ENCODE results near the gene DNM2.

DNM2 gene

GRCh38 chr19:10815969-10816644 is 98.2 kb downstream of the DNM2 start:
- no peaks in the 10 kb centered on the region for H3K79me2 ChIP-seq (ENCODE audit: low read length)
- H3K4me2 ChIP-seq (ENCODE audit: low read length): no peak overlapping the region
- no peaks in the 10 kb centered on the region for H3K27me3 ChIP-seq (ENCODE audit: low read depth, low read length)
- no peak overlapping the region for H3K4me3 ChIP-seq (ENCODE audit: low read length)
- H3K36me3 ChIP-seq (replicated peaks; ENCODE audit: low read depth, low read length): peaks cover 10% of the 10 kb centered on the region
- no peaks in the 10 kb centered on the region for H4K20me1 ChIP-seq (ENCODE audit: insufficient read depth, low read length)
- H3K9me3 ChIP-seq (ENCODE audit: insufficient read depth, low read length): no peaks in the 10 kb centered on the region
- no peaks in the 10 kb centered on the region for H3K4me1 ChIP-seq (ENCODE audit: low read length)
- H3K27ac ChIP-seq (ENCODE audit: low read length): no peak overlapping the region
- H2AFZ ChIP-seq (ENCODE audit: low read depth, low read length): no peak overlapping the region
- TF ChIP-seq EZH2phosphoT487 (IDR thresholded peaks at IDR 0.05; ENCODE audit: low read depth) (no peak), CTCF (IDR thresholded peaks at IDR 0.05; ENCODE audit: low read depth, low read length) (no peak)
- no peak overlapping the region for H3K9ac ChIP-seq (ENCODE audit: low read length)

GRCh38 chr19:10816691-10817090 is 98.8 kb downstream of the DNM2 start:
- Histone ChIP-seq H3K9ac (ENCODE audit: low read length) (no peak overlapping the region), H3K4me2 (ENCODE audit: low read length) (no peak overlapping the region), H3K79me2 (ENCODE audit: low read length) (no peaks in the 10 kb centered on the region), H3K27ac (ENCODE audit: low read length) (no peak overlapping the region), H3K4me1 (ENCODE audit: low read length) (no peaks in the 10 kb centered on the region), H3K4me3 (ENCODE audit: low read length) (no peak overlapping the region), H2AFZ (ENCODE audit: low read depth, low read length) (no peak overlapping the region), H3K36me3 (replicated peaks; ENCODE audit: low read depth, low read length) (peaks cover 13% of the 10 kb centered on the region), H3K27me3 (ENCODE audit: low read depth, low read length) (no peaks in the 10 kb centered on the region), H4K20me1 (ENCODE audit: insufficient read depth, low read length) (no peaks in the 10 kb centered on the region), H3K9me3 (ENCODE audit: insufficient read depth, low read length) (no peaks in the 10 kb centered on the region)
- TF ChIP-seq EZH2phosphoT487 (IDR thresholded peaks at IDR 0.05; ENCODE audit: low read depth) (no peak), CTCF (IDR thresholded peaks at IDR 0.05; ENCODE audit: low read depth, low read length) (no peak)

- no peaks in the 10 kb centered on the region for H3K27me3 ChIP-seq (ENCODE audit: low read depth, low read length)
- H3K79me2 ChIP-seq (ENCODE audit: low read length): no peaks in the 10 kb centered on the region
- TF ChIP-seq EZH2phosphoT487 (IDR thresholded peaks at IDR 0.05; ENCODE audit: low read depth) (no peak), CTCF (IDR thresholded peaks at IDR 0.05; ENCODE audit: low read depth, low read length) (no peak)
- no peak overlapping the region for H2AFZ ChIP-seq (ENCODE audit: low read depth, low read length)
- no peak overlapping the region for H3K4me2 ChIP-seq (ENCODE audit: low read length)
- H4K20me1 ChIP-seq (ENCODE audit: insufficient read depth, low read length): no peaks in the 10 kb centered on the region
- H3K36me3 ChIP-seq (replicated peaks; ENCODE audit: low read depth, low read length): peaks cover 15% of the 10 kb centered on the region
- no peaks in the 10 kb centered on the region for H3K9me3 ChIP-seq (ENCODE audit: insufficient read depth, low read length)
- no peak overlapping the region for H3K9ac ChIP-seq (ENCODE audit: low read length)
- H3K4me3 ChIP-seq (ENCODE audit: low read length): no peak overlapping the region
- no peaks in the 10 kb centered on the region for H3K4me1 ChIP-seq (ENCODE audit: low read length)
- H3K27ac ChIP-seq (ENCODE audit: low read length): no peak overlapping the region
These were observed 99.6 kb downstream of the DNM2 start for GRCh38 chr19:10817291-10818038.

- Histone ChIP-seq H3K4me2 (ENCODE audit: low read length) (no peak overlapping the region), H3K36me3 (replicated peaks; ENCODE audit: low read depth, low read length) (peaks cover 15% of the 10 kb centered on the region), H3K4me3 (ENCODE audit: low read length) (no peak overlapping the region), H3K27me3 (ENCODE audit: low read depth, low read length) (no peaks in the 10 kb centered on the region), H3K9me3 (ENCODE audit: insufficient read depth, low read length) (no peaks in the 10 kb centered on the region), H3K27ac (ENCODE audit: low read length) (no peak overlapping the region), H3K9ac (ENCODE audit: low read length) (no peak overlapping the region), H3K4me1 (ENCODE audit: low read length) (no peaks in the 10 kb centered on the region), H3K79me2 (ENCODE audit: low read length) (no peaks in the 10 kb centered on the region), H2AFZ (ENCODE audit: low read depth, low read length) (no peak overlapping the region), H4K20me1 (ENCODE audit: insufficient read depth, low read length) (no peaks in the 10 kb centered on the region)
- TF ChIP-seq EZH2phosphoT487 (IDR thresholded peaks at IDR 0.05; ENCODE audit: low read depth): no peak
- no peak for TF ChIP-seq CTCF (IDR thresholded peaks at IDR 0.05; ENCODE audit: low read depth, low read length)
These were observed 100.6 kb downstream of the DNM2 start for GRCh38 chr19:10818301-10819123.

All from OCI-LY3 (cell line).